Right forelimb (tissue), 1 donor: ENCODE measurements around the gene NUDT10.
"Not testable (repeated sequence)": the region's sequence is repeated elsewhere in the genome, so short reads cannot be mapped to it uniquely, and the experiment has no call there.

Experiments used
- DNase-seq: peaks from one replicate; pipeline ENCODE4 v3.0.0-alpha.2; 2018

The NUDT10 gene

GRCh38 chrX:51332188-51332942 lies at the start of gene NUDT10:
NUDT10 (plus strand) TSS chrX:51332822; CDS start chrX:51332966, 144 bp downstream.
- DNase-seq, result peak; percentile 78

GRCh38 chrX:51292421-51292820 lies 40.2 kb upstream of the NUDT10 start:
- DNase-seq, result no peak

DNA sequence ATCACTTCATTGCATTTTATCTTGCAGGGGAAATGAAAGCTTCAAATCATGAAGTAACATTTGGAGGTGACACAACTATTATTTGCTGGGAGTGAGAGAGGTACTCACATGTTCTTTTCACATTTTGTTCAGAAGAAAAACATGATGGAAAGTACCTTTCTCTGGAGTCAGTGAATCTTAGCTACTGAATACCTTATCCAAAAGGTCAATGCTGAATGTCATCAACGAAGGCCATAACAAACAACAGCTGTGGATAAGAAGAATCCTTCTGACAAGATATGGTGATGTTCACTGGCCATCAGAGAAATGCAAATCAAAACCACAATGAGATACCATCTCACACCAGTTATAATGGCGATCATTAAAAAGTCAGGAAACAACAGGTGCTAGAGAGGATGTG lies 36.5 kb upstream of the NUDT10 start:
- no peak for DNase-seq

GRCh38 chrX:51316271-51316670 lies 16.4 kb upstream of the NUDT10 start:
- DNase-seq, result no peak

GRCh38 chrX:51332943-51333785 lies 542 bp downstream of the NUDT10 start:
- DNase-seq, result not testable (repeated sequence)

- no peak for DNase-seq
Measured at GRCh38 chrX:51334276-51334675, 1.7 kb downstream of the NUDT10 start.

DNA sequence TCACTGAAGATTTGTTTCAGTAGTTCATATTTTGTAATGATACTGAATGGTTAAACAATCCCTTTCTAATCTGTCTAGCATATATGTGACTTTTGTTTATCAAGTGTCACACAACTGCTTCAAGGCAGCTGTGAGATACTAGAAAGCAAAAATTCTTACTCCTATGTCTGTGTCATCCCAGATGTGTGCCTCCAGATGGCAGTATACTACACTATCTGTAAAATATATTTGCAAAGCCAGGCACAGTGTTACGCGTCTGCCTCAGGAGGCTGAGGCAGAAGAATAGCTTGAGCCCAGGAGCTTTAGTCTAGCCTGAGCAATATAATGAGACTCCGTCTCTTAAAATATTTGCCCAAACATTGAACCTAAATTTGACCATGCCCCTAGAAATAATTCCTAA lies 4.0 kb downstream of the NUDT10 start:
- DNase-seq, result no peak

DNA sequence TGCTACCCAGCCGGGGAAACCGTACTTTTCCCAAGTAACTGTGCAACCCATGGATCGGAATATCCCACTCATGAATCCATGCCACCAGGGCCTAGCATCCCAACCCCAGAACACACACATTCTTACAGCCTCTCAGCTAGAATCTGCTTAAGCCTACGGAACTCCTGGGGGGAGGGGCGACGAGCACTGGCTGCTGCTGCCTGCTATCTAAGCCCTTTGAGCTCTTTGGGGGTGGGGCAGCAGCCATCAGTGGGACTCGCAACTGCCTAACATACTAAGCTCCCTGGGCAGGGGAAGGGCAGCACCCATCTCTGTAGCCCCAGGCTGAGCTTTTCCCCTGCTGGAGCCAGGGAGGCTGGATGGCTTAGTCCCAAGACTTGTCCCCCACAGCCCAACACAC lies 28.6 kb downstream of the NUDT10 start:
- no peak for DNase-seq

- DNase-seq, result no peak
Measured at GRCh38 chrX:51376672-51377071, 44.0 kb downstream of the NUDT10 start.
